GM12865 (cell line): Measurements from ENCODE around the gene VWA8.
"Not testable (repeated sequence)": the region's sequence is repeated elsewhere in the genome, so short reads cannot be mapped to it uniquely, and the experiment has no call there.

Experiments
- DNase-seq: peaks from one replicate; pipeline ENCODE4 v3.0.0; 2010; ENCODE audit warnings: low read depth
- H3K4me3 ChIP-seq: 2 replicates; pipeline ENCODE4 v1.5.1; 2011; ENCODE audit warnings: mild to moderate bottlenecking, low read depth, low read length, control low read depth
- TF ChIP-seq, protein P1 (sequence below): IDR thresholded peaks from 2 replicates; pipeline ENCODE4 v1.5.1; 2011; ENCODE audit warnings: low read length, control low read depth, low read depth, inconsistent platforms; ENCODE audit not compliant: insufficient read depth; ENCODE audit errors: missing control alignments

The VWA8 gene

GRCh38 chr13:41763782-41764181 is 197.1 kb downstream of the VWA8 start:
- TF ChIP-seq, protein P1, sequence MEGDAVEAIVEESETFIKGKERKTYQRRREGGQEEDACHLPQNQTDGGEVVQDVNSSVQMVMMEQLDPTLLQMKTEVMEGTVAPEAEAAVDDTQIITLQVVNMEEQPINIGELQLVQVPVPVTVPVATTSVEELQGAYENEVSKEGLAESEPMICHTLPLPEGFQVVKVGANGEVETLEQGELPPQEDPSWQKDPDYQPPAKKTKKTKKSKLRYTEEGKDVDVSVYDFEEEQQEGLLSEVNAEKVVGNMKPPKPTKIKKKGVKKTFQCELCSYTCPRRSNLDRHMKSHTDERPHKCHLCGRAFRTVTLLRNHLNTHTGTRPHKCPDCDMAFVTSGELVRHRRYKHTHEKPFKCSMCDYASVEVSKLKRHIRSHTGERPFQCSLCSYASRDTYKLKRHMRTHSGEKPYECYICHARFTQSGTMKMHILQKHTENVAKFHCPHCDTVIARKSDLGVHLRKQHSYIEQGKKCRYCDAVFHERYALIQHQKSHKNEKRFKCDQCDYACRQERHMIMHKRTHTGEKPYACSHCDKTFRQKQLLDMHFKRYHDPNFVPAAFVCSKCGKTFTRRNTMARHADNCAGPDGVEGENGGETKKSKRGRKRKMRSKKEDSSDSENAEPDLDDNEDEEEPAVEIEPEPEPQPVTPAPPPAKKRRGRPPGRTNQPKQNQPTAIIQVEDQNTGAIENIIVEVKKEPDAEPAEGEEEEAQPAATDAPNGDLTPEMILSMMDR = no peak
- DNase-seq = no peak
- no peak overlapping the region for H3K4me3 ChIP-seq

DNA sequence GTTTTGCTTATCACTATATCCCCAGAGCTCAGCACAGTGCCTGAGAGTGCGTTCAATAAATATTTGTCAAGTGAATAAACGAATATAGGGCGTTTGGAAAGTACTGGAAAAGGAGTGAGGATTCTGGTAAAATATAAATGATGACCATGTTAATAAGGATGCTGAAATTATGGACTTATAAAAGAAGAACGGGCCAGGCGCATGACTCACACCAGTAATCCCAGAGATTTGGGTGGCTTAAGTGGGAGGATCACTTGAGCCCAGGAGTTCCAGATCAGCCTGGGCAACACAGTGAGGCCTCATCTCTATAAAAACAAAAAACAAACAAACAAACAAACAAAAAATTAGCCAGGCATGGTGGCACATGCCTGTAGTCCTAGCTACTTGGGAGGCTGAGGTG is 198.1 kb downstream of the VWA8 start:
- TF ChIP-seq, protein P1 = no peak
- no peak for DNase-seq
- H3K4me3 ChIP-seq = no peak overlapping the region

DNA sequence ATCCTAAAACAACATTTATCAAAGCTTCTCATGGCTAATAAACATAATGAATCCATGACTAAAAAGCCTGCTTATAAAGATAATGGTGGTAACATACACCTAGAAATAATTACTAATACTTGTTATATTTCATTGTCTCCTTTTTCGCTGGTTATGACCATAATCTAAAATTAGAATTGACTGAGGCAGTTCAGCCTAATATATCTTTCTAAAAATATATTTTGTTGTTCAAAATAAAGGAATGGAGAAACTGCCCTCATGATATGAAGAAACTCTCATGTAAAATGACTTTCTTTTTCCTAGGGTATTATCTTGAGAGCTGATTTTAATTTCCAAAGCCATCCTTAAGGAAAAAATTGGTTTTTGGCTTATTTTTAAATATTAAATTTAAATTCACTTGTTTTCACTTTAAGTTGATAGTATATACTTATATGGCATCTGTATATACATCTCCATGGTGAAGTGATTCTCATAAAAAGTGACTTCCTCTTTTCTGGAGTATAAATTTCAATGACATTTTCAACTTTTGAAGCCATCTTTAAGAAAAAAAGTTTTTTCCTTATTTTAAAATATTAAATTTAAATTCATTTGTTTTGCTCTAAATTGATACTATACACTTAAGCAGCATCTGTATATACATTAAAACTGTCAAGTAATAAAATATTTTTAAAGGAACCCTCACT is 204.6 kb downstream of the VWA8 start:
- no peak overlapping the region for H3K4me3 ChIP-seq
- no peak for DNase-seq
- TF ChIP-seq, protein P1 = no peak

- no peak for DNase-seq
- TF ChIP-seq, protein P1 = no peak
Observed at GRCh38 chr13:41751734-41752445, 209.0 kb downstream of the VWA8 start.

GRCh38 chr13:41751277-41751676 is 209.6 kb downstream of the VWA8 start:
- DNase-seq = no peak
- H3K4me3 ChIP-seq = no peak overlapping the region
- TF ChIP-seq, protein P1 = no peak

More at GRCh38 chr13:41751734-41752445, 209.0 kb downstream of the VWA8 start:
- H3K4me3 ChIP-seq = no peak overlapping the region

- no peak for DNase-seq
- TF ChIP-seq, protein P1 = no peak
- no peak overlapping the region for H3K4me3 ChIP-seq
Observed at GRCh38 chr13:41746259-41746658, 214.7 kb downstream of the VWA8 start.

GRCh38 chr13:41745496-41745895 is 215.4 kb downstream of the VWA8 start:
- H3K4me3 ChIP-seq, DNase-seq: not testable (repeated sequence)
